CD4-positive, alpha-beta T cell (primary cell): ENCODE results near the gene KATNIP. TPM values are rescaled to one million over a fixed set of nuclear protein-coding genes. Genes with fewer than 3 reads are reported as not detected.
A peak's percentile ranks its signal among the peaks of the same experiment; 100 is the strongest.

Experiments
- ATAC-seq: fragments of 200-7000 bp; cut with Tn5 transposase; one replicate; pipeline ENCODE4 v1.10.0; 2022; ENCODE audit warnings: mild to moderate bottlenecking; ENCODE audit not compliant: poor library complexity
- CTCF ChIA-PET: fragments of 350-600 bp; sonication (Branson Sonifier 250); formaldehyde crosslinking; loops from one replicate; lab custom pipeline; 2021; ENCODE audit warnings: antibody characterized with exemption, inconsistent platforms; lab: Charles Lee
- POLR2A ChIA-PET: fragments of 350-600 bp; sonication (Branson Sonifier 250); formaldehyde crosslinking; loops from one replicate; lab custom pipeline; 2021; ENCODE audit warnings: antibody characterized with exemption, inconsistent platforms; lab: Charles Lee
- DNase-seq, 14 experiments: peaks; one replicate each; pipeline ENCODE4 v3.0.0-alpha.2; 2013 to 2020; ENCODE audit warnings: mixed read lengths in 2 of 14
- H3K27ac ChIP-seq, 2 donors: one replicate each; pipeline versions ENCODE4 v1.5.1 to v1.7.0; 2013; ENCODE audit warnings: low read length in 2 of 2, low read depth in 1 of 2, mild to moderate bottlenecking in 1 of 2
- H3K27me3 ChIP-seq, 2 experiments: 1 replicate in 1 of 2; 2 replicates in 1 of 2; pipeline versions ENCODE4 v1.6.1 to v1.7.0; 2013; ENCODE audit warnings: low read length in 2 of 2, control low read depth in 1 of 2, mild to moderate bottlenecking in 1 of 2, moderate library complexity in 1 of 2; ENCODE audit not compliant: insufficient read depth in 2 of 2, control insufficient read depth in 1 of 2
- H3K36me3 ChIP-seq: one replicate; pipeline ENCODE4 v1.6.1; 2013; ENCODE audit warnings: low read length, control low read depth; ENCODE audit not compliant: insufficient read depth
- H3K4me1 ChIP-seq: one replicate; pipeline ENCODE4 v1.6.1; 2013; ENCODE audit warnings: low read length, control low read depth; ENCODE audit not compliant: insufficient read depth
- H3K4me3 ChIP-seq: one replicate; pipeline ENCODE4 v1.5.1; 2013; ENCODE audit warnings: mild to moderate bottlenecking, low read length, moderate library complexity
- H3K9me3 ChIP-seq, 2 experiments: 1 replicate in 1 of 2; 2 replicates in 1 of 2; pipeline versions ENCODE4 v1.6.1 to v1.7.0; 2013; ENCODE audit warnings: low read length in 2 of 2, mild to moderate bottlenecking in 2 of 2, control low read depth in 1 of 2, moderate library complexity in 1 of 2; ENCODE audit not compliant: control insufficient read depth in 1 of 2, insufficient read depth in 1 of 2
- H3K27ac Mint-ChIP-seq: one replicate; pipeline ENCODE4 v1.8.0; 2020; ENCODE audit warnings: mixed read lengths
- H3K27me3 Mint-ChIP-seq: one replicate; pipeline ENCODE4 v1.8.0; 2021; ENCODE audit warnings: mixed read lengths
- H3K36me3 Mint-ChIP-seq: one replicate; pipeline ENCODE4 v1.8.0; 2021; ENCODE audit warnings: low read depth, mixed read lengths
- H3K4me1 Mint-ChIP-seq: one replicate; pipeline ENCODE4 v1.8.0; 2021; ENCODE audit warnings: low read depth, mixed read lengths
- H3K4me3 Mint-ChIP-seq: one replicate; pipeline ENCODE4 v1.8.0; 2020; ENCODE audit warnings: mild to moderate bottlenecking, mixed read lengths
- H3K9me3 Mint-ChIP-seq: one replicate; pipeline ENCODE4 v1.8.0; 2020; ENCODE audit warnings: mixed read lengths
- intact Hi-C, 2 experiments: fragments of 100-400 bp; cut with DNase I in 1 of 2; cut with micrococcal nuclease in 1 of 2; formaldehyde crosslinking; loops; one replicate each; pipeline versions ENCODE4 v1.15.1 to v1.9.0; 2023 to 2025; cut with DNase I, micrococcal nuclease
- total RNA-seq, 174 experiments: library from RNA in 2 of 174; stranded (reverse) in 2 of 174; gene quantifications; one replicate each; pipeline ENCODE4 v1.2.3 and lab custom pipeline; 2021 to 2026
- TF ChIP-seq, protein P1 (sequence below): fragments of 200-600 bp; IDR thresholded peaks from one replicate; pipeline ENCODE4 v1.8.0; 2022; ENCODE audit warnings: antibody characterized with exemption, mild to moderate bottlenecking

The KATNIP gene
- total RNA-seq, 2 experiments from 2014 or later: 18.5 to 20.9 TPM

- CTCF ChIA-PET: no interaction called here
- no peaks in the 10 kb centered on the region for H3K9me3 Mint-ChIP-seq
- Histone ChIP-seq H3K27ac (no peak overlapping the region), H3K4me3 (no peak overlapping the region), H3K9me3 (no peaks in the 10 kb centered on the region), H3K36me3 (no peaks in the 10 kb centered on the region), H3K27me3 (no peaks in the 10 kb centered on the region), H3K4me1 (no peaks in the 10 kb centered on the region)
- TF ChIP-seq, protein P1, sequence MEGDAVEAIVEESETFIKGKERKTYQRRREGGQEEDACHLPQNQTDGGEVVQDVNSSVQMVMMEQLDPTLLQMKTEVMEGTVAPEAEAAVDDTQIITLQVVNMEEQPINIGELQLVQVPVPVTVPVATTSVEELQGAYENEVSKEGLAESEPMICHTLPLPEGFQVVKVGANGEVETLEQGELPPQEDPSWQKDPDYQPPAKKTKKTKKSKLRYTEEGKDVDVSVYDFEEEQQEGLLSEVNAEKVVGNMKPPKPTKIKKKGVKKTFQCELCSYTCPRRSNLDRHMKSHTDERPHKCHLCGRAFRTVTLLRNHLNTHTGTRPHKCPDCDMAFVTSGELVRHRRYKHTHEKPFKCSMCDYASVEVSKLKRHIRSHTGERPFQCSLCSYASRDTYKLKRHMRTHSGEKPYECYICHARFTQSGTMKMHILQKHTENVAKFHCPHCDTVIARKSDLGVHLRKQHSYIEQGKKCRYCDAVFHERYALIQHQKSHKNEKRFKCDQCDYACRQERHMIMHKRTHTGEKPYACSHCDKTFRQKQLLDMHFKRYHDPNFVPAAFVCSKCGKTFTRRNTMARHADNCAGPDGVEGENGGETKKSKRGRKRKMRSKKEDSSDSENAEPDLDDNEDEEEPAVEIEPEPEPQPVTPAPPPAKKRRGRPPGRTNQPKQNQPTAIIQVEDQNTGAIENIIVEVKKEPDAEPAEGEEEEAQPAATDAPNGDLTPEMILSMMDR: no peak
- POLR2A ChIA-PET: no interaction called here
- no peaks in the 10 kb centered on the region for H3K27me3 Mint-ChIP-seq
- no peaks in the 10 kb centered on the region for H3K36me3 Mint-ChIP-seq
- no peaks in the 10 kb centered on the region for H3K4me1 Mint-ChIP-seq
- ATAC-seq (no peak), DNase-seq (no peak)
- intact Hi-C loops: no loop called here
- no peak overlapping the region for H3K4me3 Mint-ChIP-seq
- H3K27ac Mint-ChIP-seq: no peak overlapping the region
Observed at GRCh38 chr16:27561216-27561615, 11.3 kb downstream of the KATNIP start.

- Histone ChIP-seq H3K27me3 (no peaks in the 10 kb centered on the region), H3K4me3 (no peak overlapping the region), H3K27ac (no peak overlapping the region), H3K9me3 (no peaks in the 10 kb centered on the region), H3K36me3 (no peaks in the 10 kb centered on the region), H3K4me1 (no peaks in the 10 kb centered on the region)
- H3K4me3 Mint-ChIP-seq: no peak overlapping the region
- CTCF ChIA-PET: interaction anchor here (0.5 kb wide), 1 partner anchor 49 kb away, joined by 3 read pairs; no protein-coding TSS in a partner anchor
- no peak overlapping the region for H3K27ac Mint-ChIP-seq
- no peaks in the 10 kb centered on the region for H3K4me1 Mint-ChIP-seq
- no peaks in the 10 kb centered on the region for H3K36me3 Mint-ChIP-seq
- POLR2A ChIA-PET: no interaction called here
- TF ChIP-seq, protein P1: no peak
- H3K9me3 Mint-ChIP-seq: no peaks in the 10 kb centered on the region
- intact Hi-C loops: no loop called here
- DNase-seq (no peak), ATAC-seq (no peak)
- no peaks in the 10 kb centered on the region for H3K27me3 Mint-ChIP-seq
Observed at GRCh38 chr16:27564224-27564623, 14.3 kb downstream of the KATNIP start.

DNA sequence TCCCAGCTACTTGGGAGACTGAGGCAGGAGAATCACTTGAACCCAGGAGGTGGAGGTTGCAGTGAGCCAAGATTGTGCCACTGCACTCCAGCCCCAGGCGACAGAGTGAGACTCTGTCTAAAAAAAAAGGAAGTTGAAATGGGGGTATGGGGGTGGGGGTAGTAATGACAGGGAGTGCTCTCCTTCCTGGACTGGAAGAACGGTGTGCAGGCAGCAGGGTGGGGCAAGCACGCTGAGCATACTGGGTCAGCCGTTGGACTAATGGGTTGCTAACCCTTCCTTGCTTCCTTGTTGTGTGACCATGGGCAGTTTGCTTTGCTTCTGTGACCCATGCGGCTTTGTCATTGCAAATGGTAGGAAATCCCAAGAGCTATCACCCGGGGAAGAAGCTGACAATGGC lies 16.5 kb downstream of the KATNIP start:
- Histone ChIP-seq H3K4me3 (no peak overlapping the region), H3K36me3 (no peaks in the 10 kb centered on the region), H3K9me3 (no peaks in the 10 kb centered on the region), H3K27me3 (no peaks in the 10 kb centered on the region), H3K27ac (no peak overlapping the region), H3K4me1 (no peaks in the 10 kb centered on the region)
- Mint-ChIP-seq H3K9me3 (no peaks in the 10 kb centered on the region), H3K27me3 (no peaks in the 10 kb centered on the region), H3K27ac (no peak overlapping the region), H3K4me3 (no peak overlapping the region), H3K36me3 (no peaks in the 10 kb centered on the region), H3K4me1 (no peaks in the 10 kb centered on the region)
- ATAC-seq (no peak), DNase-seq (peak in 2 of 14 experiments; percentile 4 to 9)
- ChIA-PET CTCF (no interaction called here), POLR2A (interaction anchor here (0.7 kb wide), 1 partner anchor 502 kb away, joined by 3 read pairs; no protein-coding TSS in a partner anchor)
- intact Hi-C loops: no loop called here
- TF ChIP-seq, protein P1: no peak
